Stimulated activated CD4-positive, alpha-beta T cell treated with anti-CD3 and anti-CD28 coated beads, Interleukin-4, amount 100 ng/mL, for 4 hours (primary cell): ENCODE results near the gene ZNF695.
"Not testable (repeated sequence)": the region's sequence is repeated elsewhere in the genome, so short reads cannot be mapped to it uniquely, and the experiment has no call there.

Experiments
- DNase-seq, 2 experiments: peaks; one replicate each; pipeline ENCODE4 v3.0.0-alpha.2; 2020

The ZNF695 gene

GRCh38 chr1:247007511-247008405, at the start of gene ZNF695:
ZNF695 (minus strand) TSS chr1:247008057; CDS start chr1:247007908, 149 bp downstream.
- peak; percentile 12 to 29 for DNase-seq

- no peak for DNase-seq
These were observed 48.2 kb upstream of the ZNF695 start for GRCh38 chr1:247056071-247056470.

DNA sequence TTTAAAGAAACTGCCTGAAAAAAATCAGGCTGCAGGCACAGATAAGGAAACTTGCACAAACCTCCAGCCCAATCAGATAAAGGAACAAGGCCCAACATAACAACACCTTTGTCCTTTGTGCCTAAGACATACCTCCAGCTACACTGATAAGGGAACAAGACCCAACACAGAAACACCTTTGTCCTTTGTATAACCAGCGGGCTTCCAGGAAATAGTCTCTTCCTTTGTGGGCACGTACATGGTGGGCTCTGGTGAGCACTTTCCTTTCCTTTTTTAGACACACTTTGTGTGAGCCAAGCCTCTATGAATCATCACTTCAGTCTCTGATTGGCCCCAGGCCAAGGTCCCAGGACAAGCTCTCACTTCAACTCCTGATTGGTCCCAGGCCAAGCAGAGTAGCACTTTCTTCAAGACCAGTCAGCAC, 47.1 kb upstream of the ZNF695 start:
- DNase-seq = no peak

DNA sequence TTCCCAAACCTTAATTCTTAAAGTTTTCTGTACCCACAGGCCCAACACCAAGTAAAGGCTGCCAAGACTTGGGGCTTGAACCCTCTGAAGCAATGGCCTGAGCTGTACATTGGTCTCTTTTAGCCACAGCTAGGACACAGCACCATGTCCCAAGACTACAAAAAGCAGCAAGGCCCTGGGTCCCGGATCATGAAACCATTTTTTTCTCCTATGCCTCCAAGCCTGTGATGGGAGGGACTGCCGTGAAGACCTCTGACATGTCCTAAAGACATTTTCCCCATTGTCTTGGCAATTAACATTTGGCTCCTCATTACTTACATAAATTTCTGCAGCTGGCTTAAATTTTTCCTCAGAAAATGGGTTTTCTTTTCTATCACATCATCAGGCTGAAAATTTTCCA, 39.8 kb upstream of the ZNF695 start:
- no peak for DNase-seq

DNA sequence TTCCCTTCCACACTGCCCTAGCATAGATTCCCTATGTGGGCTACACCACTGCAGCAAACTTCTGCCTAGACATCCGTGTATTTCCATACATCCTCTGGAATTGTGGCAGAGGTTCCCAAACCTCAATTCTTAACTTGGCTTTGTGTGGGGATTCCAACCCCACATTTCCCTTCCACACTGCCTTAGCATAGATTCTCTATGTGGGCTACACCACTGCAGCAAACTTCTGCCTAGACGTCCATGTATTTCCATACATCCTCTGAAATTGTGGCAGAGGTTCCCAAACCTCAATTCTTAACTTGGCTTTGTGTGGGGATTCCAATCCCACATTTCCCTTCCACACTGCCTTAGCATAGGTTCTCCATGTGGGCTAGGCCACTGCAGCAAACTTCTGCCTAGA, 39.4 kb upstream of the ZNF695 start:
- DNase-seq = no peak

- DNase-seq = no peak
These were observed 35.5 kb upstream of the ZNF695 start for GRCh38 chr1:247043406-247043805.

GRCh38 chr1:247037511-247038320, 29.9 kb upstream of the ZNF695 start:
- DNase-seq = no peak

DNA sequence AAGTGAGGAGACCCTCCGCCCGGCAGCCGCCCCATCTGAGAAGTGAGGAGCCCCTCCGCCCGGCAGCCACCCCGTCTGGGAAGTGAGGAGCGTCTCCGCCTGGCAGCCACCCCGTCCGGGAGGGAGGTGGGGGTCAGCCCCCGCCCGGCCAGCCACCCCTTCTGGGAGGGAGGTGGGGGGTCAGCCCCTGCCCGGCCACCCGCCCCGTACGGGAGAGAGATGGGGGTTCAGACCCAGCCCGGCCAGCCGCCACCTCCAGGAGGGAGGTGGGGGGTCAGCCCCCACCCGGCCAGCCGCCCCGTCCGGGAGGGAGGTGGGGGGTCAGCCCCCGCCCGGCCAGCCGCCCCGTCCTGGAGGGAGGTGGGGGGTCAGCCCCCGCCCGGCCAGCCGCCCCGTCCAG, 24.4 kb upstream of the ZNF695 start:
- DNase-seq = not testable (repeated sequence)

DNA sequence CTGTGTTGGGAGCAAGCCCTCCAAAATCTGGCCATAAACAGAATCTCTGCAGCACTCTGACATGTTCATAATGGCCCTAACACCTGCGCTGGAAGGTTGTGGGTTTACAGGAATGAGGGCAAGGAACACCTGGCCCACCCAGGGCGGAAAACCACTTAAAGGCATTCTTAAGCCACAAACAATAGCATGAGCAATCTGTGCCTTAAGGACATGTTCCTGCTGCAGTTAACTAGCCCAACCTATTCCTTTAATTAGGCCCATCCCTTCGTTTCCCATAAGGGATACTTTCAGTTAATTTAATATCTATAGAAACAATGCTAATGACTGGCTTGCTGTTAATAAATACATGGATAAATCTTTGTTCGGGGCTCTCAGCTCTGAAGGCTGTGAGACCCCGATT, 16.8 kb upstream of the ZNF695 start:
- not testable (repeated sequence) for DNase-seq

- DNase-seq = no peak
These were observed 5.5 kb upstream of the ZNF695 start for GRCh38 chr1:247013391-247013790.

- no peak for DNase-seq
These were observed 546 bp upstream of the ZNF695 start for GRCh38 chr1:247008406-247008799.

DNA sequence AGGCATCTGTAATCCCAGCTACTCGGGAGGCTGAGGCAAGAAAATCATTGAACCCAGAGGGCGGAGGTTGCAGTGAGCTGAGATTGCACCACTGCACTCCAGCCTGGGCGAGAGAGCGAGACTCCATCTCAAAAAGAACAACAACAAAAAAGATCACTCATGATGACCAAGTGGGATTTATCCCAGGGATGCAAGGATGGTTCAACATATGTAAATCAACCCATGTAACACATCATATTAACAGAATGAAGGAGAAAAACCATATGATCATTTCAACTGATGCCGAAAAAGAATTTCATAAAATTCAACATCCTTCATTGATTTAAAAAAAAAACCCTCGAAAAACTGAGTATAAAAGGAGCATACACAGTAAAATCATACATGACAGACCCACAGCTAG, 3.8 kb downstream of the ZNF695 start:
- not testable (repeated sequence) for DNase-seq

GRCh38 chr1:246989901-246990300, 18.0 kb downstream of the ZNF695 start:
- no peak for DNase-seq

GRCh38 chr1:246988316-246988715, 19.5 kb downstream of the ZNF695 start:
- DNase-seq = no peak

- no peak for DNase-seq
These were observed 20.7 kb downstream of the ZNF695 start for GRCh38 chr1:246987083-246987690.

DNA sequence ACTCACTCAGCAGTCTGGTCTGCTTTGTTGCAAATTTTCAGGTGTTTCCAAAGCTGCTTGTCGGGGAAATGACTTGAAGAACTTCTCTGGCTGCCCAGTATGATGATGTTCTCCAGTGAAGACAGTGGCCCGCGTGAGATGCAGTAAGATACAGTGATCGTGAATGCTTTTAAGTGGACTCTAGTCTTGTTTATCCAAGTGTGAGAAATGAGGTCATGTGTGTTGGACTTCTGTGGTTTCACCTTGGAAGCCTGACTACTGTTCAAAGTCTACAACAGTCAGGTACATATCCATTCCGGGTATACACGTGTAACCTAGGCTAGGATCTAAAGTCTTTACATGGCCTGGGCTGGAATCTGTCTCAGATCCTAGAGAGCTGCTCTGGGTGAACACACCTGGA, 29.1 kb downstream of the ZNF695 start:
- DNase-seq = no peak

DNA sequence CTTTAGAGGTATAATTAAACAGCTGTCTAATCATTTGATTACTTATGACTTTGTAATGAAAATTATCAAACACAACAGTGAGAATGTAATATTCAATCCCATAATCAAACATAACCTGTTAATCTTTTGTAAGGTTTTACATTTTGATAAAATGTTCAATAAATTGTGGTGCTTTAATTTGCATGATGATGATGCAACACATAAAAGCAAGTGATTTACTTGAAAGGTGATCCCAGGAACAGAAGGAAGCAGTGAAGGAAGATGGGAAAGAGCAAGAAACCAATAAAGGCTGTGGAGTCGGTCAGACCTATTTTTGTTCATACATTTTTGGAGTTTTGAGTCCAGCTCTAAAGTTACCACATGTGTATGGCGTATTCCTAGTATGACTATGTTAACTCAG, 29.6 kb downstream of the ZNF695 start:
- DNase-seq = no peak

DNA sequence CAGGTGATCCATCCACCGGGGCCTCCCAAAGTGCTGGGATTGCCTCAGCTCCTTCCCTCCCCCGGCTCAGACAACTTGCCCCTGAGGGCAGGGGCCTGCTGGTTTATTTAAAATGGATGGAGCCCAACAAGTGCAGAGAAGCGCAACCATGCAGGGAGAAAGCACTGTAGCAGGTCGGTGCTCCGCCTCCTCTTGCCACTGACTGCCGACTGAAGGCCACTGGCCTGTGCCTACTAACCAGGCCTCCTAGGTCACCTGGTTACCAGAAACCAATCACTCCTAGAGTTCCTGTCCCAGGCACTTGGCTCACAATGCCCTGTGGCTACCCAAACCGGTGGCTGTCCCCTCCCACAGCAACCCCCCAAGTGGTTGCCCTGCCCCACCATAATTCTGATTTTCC, 35.9 kb downstream of the ZNF695 start:
- no peak for DNase-seq

- peak; percentile 8 to 46 for DNase-seq
These were observed 36.7 kb downstream of the ZNF695 start for GRCh38 chr1:246971090-246971721.

DNA sequence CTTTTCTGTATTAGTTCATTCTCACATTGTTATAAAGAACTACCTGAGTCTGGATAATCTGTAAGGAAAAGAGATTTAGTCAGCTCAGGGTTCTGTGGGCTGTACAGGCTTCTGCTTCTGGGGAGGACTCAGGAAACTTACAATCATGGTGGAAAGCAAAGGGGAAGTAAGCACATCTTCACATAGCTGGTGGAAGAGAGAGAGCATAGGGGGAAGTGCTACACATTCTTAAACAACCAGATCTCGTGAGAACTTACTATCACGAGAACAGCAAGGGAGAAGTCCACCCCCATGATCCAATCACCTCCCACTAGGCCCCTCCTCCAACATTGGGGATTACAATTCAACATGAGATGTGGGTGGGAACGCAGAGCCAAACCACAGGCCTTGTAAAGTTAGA, 38.2 kb downstream of the ZNF695 start:
- no peak for DNase-seq

DNA sequence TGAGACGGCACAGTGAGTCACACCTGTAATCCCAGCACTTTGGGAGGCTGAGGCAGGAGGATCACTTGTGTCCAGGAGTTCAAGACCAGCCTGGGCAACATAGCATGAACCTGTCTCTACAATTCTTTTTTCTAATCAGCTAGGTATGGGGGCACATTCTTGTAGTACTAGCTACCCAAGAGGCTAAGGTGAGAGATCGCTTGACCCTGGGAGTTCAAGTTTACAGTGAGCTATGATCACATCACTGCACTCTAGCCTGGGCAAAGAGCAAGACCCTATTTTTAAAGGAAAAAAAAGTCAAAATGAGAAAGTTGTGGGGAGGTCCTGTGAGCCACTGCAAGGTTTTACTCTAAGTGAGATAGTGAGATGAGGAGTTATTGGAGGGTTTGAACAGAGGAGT, 41.4 kb downstream of the ZNF695 start:
- no peak for DNase-seq

DNA sequence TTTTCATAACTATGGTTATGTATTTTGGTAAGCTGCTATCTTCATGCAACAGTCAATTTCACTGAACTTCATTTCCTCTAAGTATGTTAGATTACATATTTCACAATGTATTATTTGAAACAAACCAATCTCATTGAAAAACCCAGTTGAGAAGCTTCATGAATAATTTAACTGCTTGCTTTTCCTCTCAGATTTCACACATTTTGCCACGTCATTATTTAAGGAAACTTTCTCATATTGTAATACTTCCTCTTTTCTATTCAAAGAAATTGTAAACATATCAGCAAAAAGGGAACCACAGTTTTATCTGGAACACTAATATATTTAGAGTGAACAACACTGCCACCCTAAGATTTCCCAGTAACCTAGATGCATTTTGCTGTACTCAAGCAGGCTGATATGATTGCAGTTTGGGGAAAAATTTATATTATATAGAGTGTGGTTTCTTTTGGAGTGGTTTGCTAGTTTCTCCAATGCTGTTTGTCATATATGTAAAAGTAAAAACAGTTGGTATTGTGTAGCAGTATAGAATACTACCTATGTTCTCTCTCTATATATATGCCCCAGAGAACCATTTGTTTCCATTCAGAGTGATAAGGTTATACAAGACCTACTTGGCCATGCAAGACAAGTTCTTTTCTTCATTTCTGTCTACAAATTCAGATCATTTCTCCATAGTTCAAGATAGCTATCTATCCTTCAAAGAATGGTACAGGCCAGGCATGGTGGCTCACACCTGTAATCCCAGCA, 47.7 kb downstream of the ZNF695 start:
- no peak for DNase-seq
